ENCODE results near the gene PLA2G4A.
"Not testable (repeated sequence)": the region's sequence is repeated elsewhere in the genome, so short reads cannot be mapped to it uniquely, and the experiment has no call there.

PLA2G4A gene

GRCh38 chr1:186878356-186878755 is 49.6 kb downstream of the PLA2G4A start:
- DNase-seq, result no peak

- no peak for DNase-seq
Measured at GRCh38 chr1:186880982-186881381, 52.2 kb downstream of the PLA2G4A start.

DNA sequence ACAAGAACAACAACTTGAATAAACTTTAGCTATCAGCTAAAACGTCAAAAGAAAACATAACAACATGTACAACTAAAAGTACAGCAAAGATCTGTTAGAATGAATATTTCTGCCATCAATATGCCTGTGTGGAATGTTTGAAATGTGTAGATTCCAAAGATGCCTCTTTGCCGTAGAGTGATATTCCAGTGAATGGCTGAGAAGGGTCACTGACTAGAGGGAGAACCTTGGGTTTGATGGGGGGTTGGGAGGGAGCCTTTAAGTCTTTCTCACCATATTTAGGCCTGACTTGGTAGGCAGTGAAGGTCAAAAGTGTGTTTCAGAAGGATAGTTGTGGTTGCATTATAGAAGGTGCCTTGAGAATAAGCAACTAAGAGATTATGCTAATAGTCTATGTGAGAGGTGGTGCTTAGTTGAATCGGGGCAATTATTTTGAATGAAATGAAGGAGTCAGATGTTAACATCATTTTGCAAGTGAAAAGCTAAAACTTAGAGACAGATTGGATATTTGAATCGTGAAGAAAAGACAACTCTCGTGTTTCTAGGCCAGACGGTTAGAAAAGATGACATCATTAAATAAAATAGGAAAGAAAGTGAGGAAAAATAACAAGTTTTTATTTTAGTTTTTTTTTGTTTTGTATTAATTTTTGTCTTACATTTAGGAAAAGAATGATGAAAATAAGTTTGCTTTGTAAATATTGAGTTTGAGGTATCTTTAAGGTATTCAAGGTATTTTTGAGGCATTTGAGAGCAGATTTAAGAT is 53.8 kb downstream of the PLA2G4A start:
- no peak for DNase-seq

GRCh38 chr1:186884251-186884650 is 55.5 kb downstream of the PLA2G4A start:
- no peak for DNase-seq

DNA sequence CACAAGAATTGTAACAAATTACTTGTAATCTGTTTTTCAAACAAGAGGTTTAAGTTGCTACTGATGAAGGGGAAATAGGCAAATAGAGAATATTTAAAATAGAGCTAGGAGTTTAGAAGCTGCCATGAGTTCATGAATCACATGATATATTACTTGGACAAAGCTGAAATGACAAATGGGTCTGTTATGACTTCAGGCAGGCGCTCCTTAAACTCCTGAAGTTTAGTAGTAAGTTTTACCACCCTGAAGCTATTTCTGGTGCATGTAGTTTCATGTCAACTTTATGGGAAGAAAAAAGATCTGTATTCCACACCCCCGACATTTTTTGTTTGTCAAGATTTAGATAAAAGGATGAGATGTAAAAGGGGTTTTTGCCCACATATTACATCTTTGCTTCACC is 58.5 kb downstream of the PLA2G4A start:
- no peak for DNase-seq

DNA sequence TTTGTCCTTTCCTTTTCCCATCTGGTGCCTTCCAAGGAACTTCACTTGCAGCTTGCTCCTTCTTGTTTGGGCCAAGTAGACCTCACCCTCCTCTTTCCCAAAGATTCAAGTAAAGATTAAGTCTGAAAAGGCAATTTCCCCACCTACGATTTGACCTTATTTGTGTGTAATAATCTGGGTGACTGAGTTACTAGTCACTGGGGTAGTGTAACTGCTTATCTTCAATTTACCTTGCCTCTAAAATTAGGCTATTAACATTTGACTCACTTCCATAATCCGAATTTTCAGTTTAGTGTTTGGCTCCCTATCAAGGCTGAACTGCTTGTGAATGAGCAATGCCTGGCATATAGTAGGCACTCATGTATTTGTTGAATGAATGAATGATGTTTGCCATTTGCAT is 59.6 kb downstream of the PLA2G4A start:
- no peak for DNase-seq

DNA sequence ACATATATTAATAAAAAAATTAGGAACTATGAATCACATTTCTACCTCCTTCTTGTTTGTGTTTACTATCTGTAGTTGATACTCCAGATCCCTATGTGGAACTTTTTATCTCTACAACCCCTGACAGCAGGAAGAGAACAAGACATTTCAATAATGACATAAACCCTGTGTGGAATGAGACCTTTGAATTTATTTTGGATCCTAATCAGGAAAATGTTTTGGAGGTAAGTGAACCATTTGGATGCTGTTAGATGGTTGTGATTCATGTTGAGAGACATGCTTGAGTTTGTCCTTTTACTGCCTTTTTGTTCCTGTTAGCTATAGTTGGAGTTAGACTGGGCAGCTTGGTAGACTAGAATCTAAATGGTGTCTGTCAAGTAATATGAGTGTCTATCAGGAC is 64.2 kb downstream of the PLA2G4A start:
- DNase-seq, result no peak

GRCh38 chr1:186894415-186894814 is 65.7 kb downstream of the PLA2G4A start:
- no peak for DNase-seq

GRCh38 chr1:186896211-186896610 is 67.5 kb downstream of the PLA2G4A start:
- DNase-seq, result no peak

- no peak for DNase-seq
Measured at GRCh38 chr1:186897008-186897407, 68.3 kb downstream of the PLA2G4A start.

GRCh38 chr1:186899577-186899976 is 70.8 kb downstream of the PLA2G4A start:
- no peak for DNase-seq

DNA sequence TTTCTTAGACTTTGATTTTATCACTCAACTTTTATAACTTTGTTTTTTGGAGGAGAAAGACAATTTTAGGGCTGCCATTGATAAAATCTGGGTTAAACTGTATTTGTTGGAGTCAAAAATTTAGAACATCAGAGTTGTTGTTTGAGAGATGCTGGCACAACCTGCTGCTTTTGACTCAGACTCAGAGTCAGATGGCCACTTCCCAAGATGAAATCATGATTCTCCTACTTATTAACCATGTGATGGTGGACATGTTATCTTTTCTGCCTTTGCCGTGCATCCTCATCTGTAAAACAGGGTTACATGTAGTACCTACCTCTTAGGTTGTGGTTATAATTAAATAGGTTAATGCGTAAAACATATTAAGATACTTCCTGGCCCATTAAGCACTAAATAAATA is 71.2 kb downstream of the PLA2G4A start:
- DNase-seq, result no peak

- no peak for DNase-seq
Measured at GRCh38 chr1:186900539-186901237, 71.9 kb downstream of the PLA2G4A start.

- DNase-seq, result no peak
Measured at GRCh38 chr1:186901631-186902030, 72.9 kb downstream of the PLA2G4A start.

- no peak for DNase-seq
Measured at GRCh38 chr1:186903374-186904136, 74.8 kb downstream of the PLA2G4A start.

DNA sequence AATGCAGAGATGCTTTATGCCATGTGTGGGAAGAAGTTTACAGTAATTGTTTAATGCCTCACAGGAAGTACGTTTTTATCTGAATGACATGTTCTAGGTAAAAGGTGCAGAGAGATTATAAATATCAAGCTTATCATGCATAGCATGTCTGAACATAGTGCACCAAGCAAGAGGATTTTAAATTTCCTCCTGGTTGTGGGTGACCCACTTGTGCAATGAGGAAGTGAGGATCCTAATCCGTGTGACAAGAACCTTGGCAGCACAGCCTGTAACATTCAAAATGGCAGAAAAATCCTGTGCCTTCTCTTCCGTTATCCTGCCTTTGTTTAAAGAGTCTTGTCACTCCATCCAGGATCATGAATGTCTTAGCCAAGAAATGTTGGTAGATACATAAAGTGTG is 75.6 kb downstream of the PLA2G4A start:
- no peak for DNase-seq

DNA sequence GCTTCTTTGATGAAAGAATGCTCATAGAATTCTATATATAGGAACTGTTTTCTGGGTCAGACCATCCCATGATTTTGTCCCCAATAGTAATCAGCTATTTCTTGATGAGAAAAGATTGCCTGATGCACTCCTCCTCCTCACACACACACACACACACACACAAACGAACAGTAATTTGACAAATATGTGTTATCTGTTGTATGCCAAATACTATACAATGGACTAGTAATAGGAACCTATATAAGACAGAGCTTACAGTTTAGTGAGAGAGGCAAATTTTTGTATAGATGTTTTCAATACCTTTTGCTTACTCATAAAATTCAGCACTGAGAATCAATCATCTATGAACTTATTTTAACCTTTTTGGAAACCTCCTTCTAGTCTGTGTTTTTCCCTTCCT is 76.8 kb downstream of the PLA2G4A start:
- DNase-seq, result no peak

DNA sequence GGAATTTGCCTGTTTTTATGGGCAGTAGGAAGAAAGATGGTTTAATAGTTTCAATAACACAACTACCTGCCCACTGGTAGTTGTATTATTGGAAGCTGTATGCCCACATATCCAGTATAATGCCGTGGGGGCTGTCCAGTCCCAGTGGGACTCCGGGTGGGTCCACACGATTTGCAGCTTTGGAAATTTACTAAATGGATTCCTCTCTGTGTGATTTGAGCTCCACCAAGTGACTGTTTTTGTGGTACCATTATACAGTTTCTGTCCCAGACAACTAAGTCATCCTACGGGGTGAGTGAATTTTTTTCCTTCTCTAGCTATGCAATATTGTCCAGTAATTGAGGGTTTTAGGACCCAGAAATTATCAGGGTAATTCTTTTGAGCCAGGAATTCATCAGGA is 86.8 kb downstream of the PLA2G4A start:
- DNase-seq, result no peak

DNA sequence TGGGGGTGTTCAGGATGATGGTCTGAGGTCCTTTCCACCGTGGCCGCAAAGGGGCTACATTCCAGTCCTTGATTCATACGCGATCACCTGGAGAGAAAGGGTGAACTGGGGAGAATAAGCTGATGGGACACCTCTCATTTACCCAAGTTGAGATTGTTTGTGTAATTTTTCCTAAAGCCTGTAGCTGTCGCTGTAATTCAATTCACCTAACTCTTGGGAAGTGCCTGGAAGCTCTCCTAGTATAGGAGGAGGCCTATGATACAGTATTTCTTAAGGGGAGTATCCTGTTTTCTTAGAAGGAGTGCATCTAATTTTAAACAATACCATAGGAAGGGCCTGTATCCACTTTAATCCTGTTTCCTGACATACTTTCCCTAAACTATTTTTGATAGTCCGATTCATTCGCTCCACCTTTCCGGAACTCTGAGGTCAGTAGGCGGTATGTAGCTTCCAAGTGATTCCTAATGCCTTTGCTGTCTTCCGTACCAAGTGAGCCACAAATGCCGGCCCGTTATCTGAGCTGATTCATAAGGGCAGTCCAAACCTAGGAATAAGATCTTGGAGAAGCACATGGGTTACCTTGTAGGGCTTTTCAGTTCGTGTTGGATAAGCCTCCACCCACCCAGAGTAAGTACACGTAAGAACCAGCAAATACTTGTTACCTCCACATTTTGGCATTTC is 88.5 kb downstream of the PLA2G4A start:
- DNase-seq, result not testable (repeated sequence)

DNA sequence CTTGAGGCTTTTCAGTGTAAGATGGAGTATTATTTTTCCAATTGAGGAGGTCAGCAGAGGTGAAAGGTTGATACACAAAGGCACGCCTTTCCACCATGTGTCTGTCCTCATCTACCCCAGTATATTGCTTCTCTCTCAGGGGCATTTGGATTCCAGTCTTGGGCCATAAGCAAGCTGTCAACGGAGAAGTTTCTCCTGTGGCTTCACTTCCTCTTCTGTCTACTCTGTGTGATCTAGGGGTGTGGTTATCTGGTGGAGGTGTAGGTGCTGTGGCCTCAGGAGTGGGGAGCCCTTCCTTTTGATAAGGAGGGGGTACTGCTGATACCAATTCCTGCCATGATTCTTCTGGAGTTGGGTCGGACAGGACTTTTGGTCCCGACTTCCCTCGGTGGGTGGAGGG is 92.6 kb downstream of the PLA2G4A start:
- DNase-seq, result not testable (repeated sequence)

- not testable (repeated sequence) for DNase-seq
Measured at GRCh38 chr1:186922814-186923213, 94.1 kb downstream of the PLA2G4A start.

- DNase-seq, result no peak
Measured at GRCh38 chr1:186923486-186923885, 94.7 kb downstream of the PLA2G4A start.
